HTERT RPE-1 (cell line): ENCODE measurements around the gene PFDN2.

ENCODE experiments used
- in situ Hi-C: fragments of 300-500 bp; cut with MboI; formaldehyde crosslinking; loops from 4 replicates; pipeline ENCODE4 v1.14.3; 2020; ENCODE audit warnings: low sequenced_read_pairs

Gene PFDN2

DNA sequence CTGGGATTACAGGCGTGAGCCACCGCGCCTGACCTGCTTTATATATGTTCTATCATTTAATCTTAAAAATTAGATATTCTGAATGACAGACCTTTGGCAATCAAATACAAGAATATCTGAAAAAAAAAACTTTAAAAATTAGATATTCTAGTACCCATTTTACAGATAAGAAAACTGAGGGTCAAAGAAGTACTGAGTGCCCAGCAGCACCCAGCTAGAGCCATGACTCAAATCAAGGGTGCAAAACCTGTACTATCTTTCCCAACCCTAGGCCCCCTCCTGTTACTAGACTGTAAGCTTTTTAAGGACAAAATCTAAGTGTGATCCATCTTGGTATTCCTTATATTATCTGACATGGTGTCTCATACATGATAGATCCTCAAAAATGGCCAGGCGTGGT, 56.4 kb downstream of the PFDN2 start:
- in situ Hi-C loops = no loop called here

DNA sequence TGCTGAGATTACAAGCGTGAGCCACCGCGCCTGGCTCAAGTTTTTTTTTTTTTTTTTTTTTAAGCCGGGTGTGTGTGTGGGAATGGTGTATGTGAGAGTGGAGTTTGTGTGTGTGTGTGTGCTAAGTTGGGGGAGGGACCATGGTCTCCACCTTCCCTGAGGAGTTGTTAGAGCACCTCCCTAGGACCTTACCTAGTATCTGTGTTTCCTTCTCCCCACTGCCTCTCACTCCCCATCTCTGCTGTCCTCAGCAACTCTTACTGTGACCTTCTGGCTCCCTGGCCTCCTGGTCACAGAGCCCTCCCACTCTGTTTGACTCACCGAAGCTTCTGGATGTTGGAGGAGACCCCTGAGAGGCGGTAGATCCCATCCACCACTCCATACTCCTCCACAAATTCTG, 58.5 kb downstream of the PFDN2 start:
- in situ Hi-C loops = no loop called here

DNA sequence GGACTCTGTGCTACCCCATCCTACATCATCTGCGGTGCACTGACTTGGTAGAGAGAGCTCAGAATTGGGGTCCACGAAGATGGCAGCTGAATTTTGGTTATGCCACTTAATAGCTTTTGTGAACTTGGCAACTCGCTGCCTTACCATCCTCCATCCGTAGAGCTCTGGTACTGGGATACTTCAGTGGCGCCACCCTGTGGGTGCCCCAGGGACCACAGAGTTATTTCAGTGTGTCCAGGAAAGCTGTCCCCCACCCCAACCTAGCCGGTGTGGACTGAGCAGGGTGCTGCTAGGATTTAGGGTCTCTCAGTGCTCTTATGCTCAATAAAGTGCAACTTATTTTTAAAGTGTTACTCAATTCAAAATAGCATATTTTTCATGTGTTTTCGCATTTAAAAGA, 63.0 kb downstream of the PFDN2 start:
- in situ Hi-C loops = no loop called here

DNA sequence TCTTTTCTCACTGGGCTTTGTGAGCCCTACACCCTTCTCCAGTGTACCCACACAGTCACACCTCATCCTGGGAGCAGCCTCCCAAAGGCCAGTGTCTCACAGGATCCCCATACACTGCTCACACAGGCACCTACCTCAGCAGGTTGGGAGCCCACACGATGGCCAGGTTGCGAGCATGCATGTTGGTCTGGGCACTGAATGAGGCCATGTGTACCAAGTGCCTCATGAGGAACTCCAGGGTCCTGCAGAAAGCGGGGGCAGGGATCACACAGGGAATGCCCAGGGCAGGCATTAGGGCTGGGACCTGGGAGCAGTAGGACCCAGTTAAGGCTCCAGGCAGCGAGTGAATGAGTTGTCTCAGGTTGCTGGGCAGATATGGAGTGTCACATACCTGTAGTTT, 63.6 kb downstream of the PFDN2 start:
- in situ Hi-C loops = no loop called here

DNA sequence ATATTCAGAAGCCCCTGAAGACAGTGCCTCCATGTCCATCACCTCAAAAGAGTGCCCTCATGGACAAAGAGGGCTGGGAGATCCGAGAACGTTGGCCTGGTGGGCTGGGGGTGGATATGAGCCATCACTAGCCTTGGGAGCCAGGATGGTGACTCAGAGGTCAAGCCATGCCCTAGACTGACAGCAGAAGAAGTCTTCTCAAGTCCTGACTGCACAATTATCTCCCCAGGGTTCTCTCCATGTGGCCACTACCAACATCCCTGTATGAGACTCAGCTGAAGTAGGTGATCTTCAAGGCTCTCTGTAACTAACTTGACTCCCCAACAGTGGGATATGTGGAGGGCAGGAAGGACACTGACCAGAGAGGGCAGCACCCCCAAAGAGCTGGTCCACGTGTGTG, 64.9 kb downstream of the PFDN2 start:
- in situ Hi-C loops = no loop called here

DNA sequence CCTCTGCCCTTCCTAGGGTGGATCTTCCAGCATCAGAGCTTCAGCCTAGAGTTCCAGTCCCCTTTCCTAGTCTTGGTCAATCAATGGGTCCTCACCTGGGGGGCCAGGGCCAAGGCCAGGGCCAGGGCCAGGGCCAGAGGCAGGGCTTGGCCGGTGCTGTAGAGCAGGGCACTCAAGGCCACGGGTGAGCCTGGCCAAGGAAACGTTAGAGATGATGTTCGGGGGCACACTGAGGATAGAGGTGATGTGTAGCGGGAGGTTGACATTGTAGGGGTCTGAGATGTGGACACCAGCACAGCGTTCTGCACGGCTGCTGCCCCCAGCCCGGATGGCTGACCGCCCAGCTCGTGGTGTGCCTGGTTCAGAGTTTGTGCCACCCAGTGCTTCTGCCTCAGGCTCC, 66.6 kb downstream of the PFDN2 start:
- in situ Hi-C loops = no loop called here
